Adrenal gland (tissue), 12 donors: ENCODE measurements around the gene AVPR2. TPM values are rescaled to one million over a fixed set of nuclear protein-coding genes. Genes with fewer than 3 reads are reported as not detected.
A peak's percentile ranks its signal among the peaks of the same experiment; 100 is the strongest.

Experiments
- DNase-seq, 7 donors: peaks; one replicate each; pipeline ENCODE4 v3.0.0-alpha.2; 2019 to 2020
- H3K27ac ChIP-seq, 5 donors: fragments of 200-600 bp; sonication (generic) in 4 of 5; 1 replicate in 3 of 5; 2 replicates in 2 of 5; pipeline versions ENCODE4 v1.5.1 to v1.8.0; 2016 to 2020; ENCODE audit warnings: mild to moderate bottlenecking in 1 of 5
- H3K27me3 ChIP-seq: fragments of 200-600 bp; 2 replicates; pipeline ENCODE4 v1.8.0; 2021
- H3K36me3 ChIP-seq, 2 donors: fragments of 200-600 bp; replicated peaks in 1 of 2; 1 replicate in 1 of 2; 2 replicates in 1 of 2; pipeline versions ENCODE4 v1.5.1 to v1.8.0; 2018 to 2022
- H3K4me1 ChIP-seq, 2 donors: fragments of 200-600 bp; replicated peaks in 1 of 2; 1 replicate in 1 of 2; 2 replicates in 1 of 2; pipeline versions ENCODE4 v1.5.1 to v1.8.0; 2018 to 2021
- H3K4me3 ChIP-seq, 4 donors: fragments of 200-600 bp; sonication (generic) in 3 of 4; one replicate each; pipeline ENCODE4 v1.5.1; 2016 to 2018
- H3K9me3 ChIP-seq, 3 donors: fragments of 200-600 bp; sonication (generic) in 1 of 3; replicated peaks in 1 of 3; 1 replicate in 2 of 3; 2 replicates in 1 of 3; pipeline versions ENCODE4 v1.5.1 to v1.8.0; 2016 to 2021
- CTCF ChIP-seq, 6 experiments: fragments of 450-650 bp in 4 of 6; fragments of 200-600 bp in 2 of 6; sonication (generic) in 1 of 6; IDR thresholded peaks; 1 replicate in 5 of 6; 2 replicates in 1 of 6; pipeline versions ENCODE4 v1.5.1 to v1.8.0; 2016 to 2021; ENCODE audit warnings: antibody characterized with exemption in 6 of 6, mild to moderate bottlenecking in 2 of 6, moderate library complexity in 1 of 6
- POLR2A ChIP-seq, 2 donors: fragments of 450-650 bp; IDR thresholded peaks; one replicate each; pipeline ENCODE4 v1.6.1; 2017; ENCODE audit warnings: antibody characterized with exemption in 2 of 2, mild to moderate bottlenecking in 2 of 2, moderate library complexity in 1 of 2
- WGBS, 4 donors: extraction: QIAGEN DNeasy Blood & Tissue Kit in 2 of 4; methylation state at CpG; one replicate each; pipeline versions ENCODE4 v1.1.5 to v1.1.7; 2013 to 2017; 5-methylcytosine and 5-hydroxymethylcytosine counted together
- intact Hi-C, 2 donors: fragments of 100-400 bp; cut with DNase I; formaldehyde crosslinking; loops; one replicate each; pipeline versions ENCODE4 v1.14.1 to v1.15.0; 2022 to 2023
- polyA plus RNA-seq, 3 donors: library from polyadenylated mRNA; stranded (reverse); fragments of 200-250 nt in 2 of 3; fragments of 350-450 nt in 1 of 3; fragmentation: Illumina TruSeq in 1 of 3; extraction: RNeasy Lipid Tissue Mini Kit (QIAGEN cat#74804) in 1 of 3; gene quantifications; one replicate each; pipeline ENCODE4 v1.2.3, GENCODE V29; 2013 to 2014
- total RNA-seq, 9 donors: library from RNA; depleted of rRNA in 4 of 9; stranded (reverse); fragments of >200 nt in 4 of 9; fragments of 120-200 nt in 1 of 9; fragmentation: NEBNext Ultra II Directional in 1 of 9; extraction: Animal tissue kit (Norgen Biotek cat#: 25700) in 1 of 9; gene quantifications; one replicate each; pipeline versions ENCODE4 v1.1.0 to v1.2.4, GENCODE V29; 2013 to 2023
- donor health status: healthy with polysubstance abuse.
- donor health status: Bipolar disorder and iron deficiency.
- donor health status: DM: yes; HTN: yes; CAD: no.
- donor health status: DM: no; HTN: no; CAD: no.
- donor health status: DM: no; HTN: no; CAD: no.
- donor health status: DM: yes; HTN: yes; CAD: no.

AVPR2 gene
- total and polyA plus RNA-seq, 12 donors, result 0.11 to 1.6 (median 0.69) TPM; not detected in 1

GRCh38 chrX:153941336-153942252, 37.1 kb downstream of the AVPR2 start:
- peaks cover 0 to 5% of the 10 kb centered on the region in 2 donors for H3K4me1 ChIP-seq
- DNase-seq, result no peak
- no peaks in the 10 kb centered on the region for H3K27me3 ChIP-seq
- no peaks in the 10 kb centered on the region for H3K36me3 ChIP-seq
- intact Hi-C loops, result no loop called here
- H3K9me3 ChIP-seq, result no peaks in the 10 kb centered on the region
- WGBS, 4 donors, result 42 to 79% (median 53%) methylated on average over 8 to 23 of the region's 23 CpGs
- no peak overlapping the region for H3K4me3 ChIP-seq
- TF ChIP-seq POLR2A (IDR thresholded peaks at IDR 0.05) (no peak), CTCF (IDR thresholded peaks at IDR 0.05) (no peak)
- H3K27ac ChIP-seq, result no peak overlapping the region

- Histone ChIP-seq H3K36me3 (peaks cover 0 to 9% of the 10 kb centered on the region in 2 donors), H3K4me1 (peaks cover 0 to 18% of the 10 kb centered on the region in 2 donors), H3K9me3 (no peaks in the 10 kb centered on the region), H3K27ac (peak within 1 kb of the TSS in 1 of 5 donors; percentile 65), H3K27me3 (no peaks in the 10 kb centered on the region), H3K4me3 (peak within 1 kb of the TSS in 1 of 4 donors; percentile 45)
- intact Hi-C loops, result no loop called here
- TF ChIP-seq POLR2A (IDR thresholded peaks at IDR 0.05), result no peak
- TF ChIP-seq CTCF (IDR thresholded peaks at IDR 0.05), result no peak
- DNase-seq, result peak in 3 of 7 donors; percentile 58 to 66 (median 65)
- 26 to 75% (median 36%) methylated on average over 8 to 30 of the region's 31 CpGs for WGBS, 4 donors
Observed at GRCh38 chrX:153944140-153944799, 39.8 kb downstream of the AVPR2 start, which contains the start of gene RENBP. TSS of gene RENBP (minus strand) at chrX:153944643. CDS start at chrX:153944610, 33 bp downstream.

- peaks cover 0 to 18% of the 10 kb centered on the region in 2 donors for H3K4me1 ChIP-seq
- no peak for DNase-seq
- H3K9me3 ChIP-seq, result no peaks in the 10 kb centered on the region
- H3K27me3 ChIP-seq, result no peaks in the 10 kb centered on the region
- H3K27ac ChIP-seq, result no peak overlapping the region
- H3K4me3 ChIP-seq, result peak overlapping the region in 1 of 4 donors; percentile 45
- TF ChIP-seq CTCF (IDR thresholded peaks at IDR 0.05), result no peak
- no peak for TF ChIP-seq POLR2A (IDR thresholded peaks at IDR 0.05)
- peaks cover 0 to 14% of the 10 kb centered on the region in 2 donors for H3K36me3 ChIP-seq
- WGBS, 4 donors, result 0 to 59% (median 40%) methylated on average over 1 to 6 of the region's 6 CpGs
- intact Hi-C loops, result no loop called here
Observed at GRCh38 chrX:153944800-153945150, 40.3 kb downstream of the AVPR2 start.
